HG03280 (cell line): Measurements from ENCODE around the gene IDI1.
"Not testable (repeated sequence)": the region's sequence is repeated elsewhere in the genome, so short reads cannot be mapped to it uniquely, and the experiment has no call there.

ENCODE experiments used
- ATAC-seq: cut with Tn5 transposase; IDR thresholded peaks from one replicate; pipeline ENCODE4 v1.9.1; 2021; ENCODE audit warnings: mild to moderate bottlenecking, moderate library complexity; ENCODE audit not compliant: unreplicated experiment

IDI1 gene

DNA sequence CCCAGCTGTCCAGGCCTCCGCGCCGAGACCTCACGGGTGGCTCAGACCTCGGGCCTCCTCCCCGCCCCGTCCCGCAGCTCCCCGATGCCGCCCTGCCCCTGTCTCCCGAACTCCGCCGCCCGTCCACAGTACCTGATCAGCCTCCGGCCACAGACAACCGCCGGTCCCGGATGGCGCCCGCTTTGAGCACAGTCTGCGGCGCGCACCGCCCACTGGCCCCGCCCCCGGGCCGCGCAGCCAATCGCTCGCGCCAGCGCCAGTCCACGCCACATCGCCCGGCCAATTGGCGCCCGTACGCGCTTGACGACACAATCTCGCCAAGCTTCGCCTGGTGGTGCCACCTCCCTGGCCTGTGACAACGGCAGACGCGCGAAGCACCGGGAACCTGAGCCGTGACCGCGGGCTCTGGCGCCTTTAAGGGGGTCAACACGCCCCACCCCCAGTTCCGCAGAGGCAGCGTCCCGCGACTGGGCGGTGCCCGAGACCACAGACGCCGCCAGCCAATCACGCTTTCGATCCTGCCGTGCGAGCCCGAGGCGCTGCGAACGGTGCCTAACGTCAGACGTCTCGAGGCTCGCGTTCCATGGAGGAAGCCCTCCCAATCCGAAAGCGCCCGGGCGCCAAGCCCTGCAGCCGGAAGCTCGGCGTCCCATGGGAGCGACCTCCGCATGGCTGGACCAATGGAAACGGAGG lies at the start of gene IDI1:
Gene IDI1, minus strand, starts transcription at position 388 of the 693 bp plus-strand sequence. Its CDS starts 116 bp downstream, at position 272.
- ATAC-seq = peak; percentile 83

DNA sequence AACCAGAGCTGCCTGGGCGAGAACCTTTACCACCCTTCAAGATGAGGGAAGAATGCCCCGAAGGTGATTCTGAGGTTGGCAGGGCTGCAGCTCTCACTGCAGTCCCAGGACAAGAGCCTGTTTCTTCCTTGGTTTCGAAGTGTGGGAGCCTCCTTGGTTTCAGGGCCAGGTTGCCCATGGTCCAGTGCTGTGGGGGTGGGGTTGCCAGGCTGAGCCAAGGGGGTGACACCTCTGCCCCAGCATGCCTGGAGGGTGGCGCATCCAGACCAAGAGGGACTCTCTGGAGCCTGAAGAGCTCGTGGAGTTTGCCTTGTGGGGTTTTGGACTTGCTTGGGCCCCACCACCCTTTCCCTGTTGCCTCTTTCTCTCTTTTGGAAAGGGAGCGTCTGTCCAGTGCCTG lies 48.5 kb upstream of the IDI1 start:
- no peak for ATAC-seq

DNA sequence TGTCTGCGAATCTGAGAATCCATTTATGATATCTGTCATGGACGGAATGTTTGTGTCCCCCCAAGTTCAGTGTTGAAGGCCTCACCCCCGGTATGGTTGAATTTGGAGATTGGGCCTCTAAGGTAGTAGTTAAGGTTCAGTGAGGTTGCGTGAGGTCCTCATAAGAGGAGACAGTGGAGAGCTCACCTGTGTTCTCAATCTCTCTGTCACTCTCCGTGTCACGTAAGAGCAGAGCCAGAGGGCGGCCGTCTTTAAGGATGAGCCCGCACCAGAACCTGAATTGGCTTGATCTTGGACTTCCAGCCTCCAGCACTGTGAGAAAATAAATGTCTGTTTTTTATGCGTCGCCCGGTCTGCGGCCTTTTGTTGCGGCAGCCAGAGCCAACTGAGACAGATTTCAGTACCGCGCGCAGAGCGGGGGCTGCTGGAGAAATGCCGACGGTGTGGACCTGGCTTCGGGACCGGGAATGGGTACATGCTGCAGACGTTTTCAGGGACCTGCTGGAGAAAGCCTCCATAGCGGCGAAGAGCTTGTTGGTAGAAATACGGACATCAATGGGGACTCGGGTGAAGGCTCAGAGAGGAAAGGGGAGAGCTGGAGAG lies 47.5 kb upstream of the IDI1 start:
- no peak for ATAC-seq

DNA sequence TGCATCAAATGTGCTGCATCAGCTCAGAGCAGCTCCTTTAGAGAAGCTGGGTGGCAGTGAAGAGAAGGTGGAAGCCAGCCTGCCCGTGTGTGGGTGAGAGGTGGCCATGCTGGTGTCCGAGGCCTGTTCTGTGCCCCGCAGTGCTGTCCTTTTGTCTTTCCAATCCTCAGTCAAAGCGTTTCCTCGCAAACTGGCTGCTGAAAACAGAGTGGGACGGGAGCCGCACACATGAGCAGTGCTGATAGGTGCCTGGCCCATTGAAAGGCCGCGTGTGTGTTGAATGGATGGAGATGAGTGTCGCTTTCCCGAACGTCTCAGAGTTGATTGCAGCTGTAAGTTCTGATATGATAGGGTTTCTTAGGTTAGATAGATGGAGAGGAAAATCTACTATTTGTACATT lies 46.6 kb upstream of the IDI1 start:
- no peak for ATAC-seq

DNA sequence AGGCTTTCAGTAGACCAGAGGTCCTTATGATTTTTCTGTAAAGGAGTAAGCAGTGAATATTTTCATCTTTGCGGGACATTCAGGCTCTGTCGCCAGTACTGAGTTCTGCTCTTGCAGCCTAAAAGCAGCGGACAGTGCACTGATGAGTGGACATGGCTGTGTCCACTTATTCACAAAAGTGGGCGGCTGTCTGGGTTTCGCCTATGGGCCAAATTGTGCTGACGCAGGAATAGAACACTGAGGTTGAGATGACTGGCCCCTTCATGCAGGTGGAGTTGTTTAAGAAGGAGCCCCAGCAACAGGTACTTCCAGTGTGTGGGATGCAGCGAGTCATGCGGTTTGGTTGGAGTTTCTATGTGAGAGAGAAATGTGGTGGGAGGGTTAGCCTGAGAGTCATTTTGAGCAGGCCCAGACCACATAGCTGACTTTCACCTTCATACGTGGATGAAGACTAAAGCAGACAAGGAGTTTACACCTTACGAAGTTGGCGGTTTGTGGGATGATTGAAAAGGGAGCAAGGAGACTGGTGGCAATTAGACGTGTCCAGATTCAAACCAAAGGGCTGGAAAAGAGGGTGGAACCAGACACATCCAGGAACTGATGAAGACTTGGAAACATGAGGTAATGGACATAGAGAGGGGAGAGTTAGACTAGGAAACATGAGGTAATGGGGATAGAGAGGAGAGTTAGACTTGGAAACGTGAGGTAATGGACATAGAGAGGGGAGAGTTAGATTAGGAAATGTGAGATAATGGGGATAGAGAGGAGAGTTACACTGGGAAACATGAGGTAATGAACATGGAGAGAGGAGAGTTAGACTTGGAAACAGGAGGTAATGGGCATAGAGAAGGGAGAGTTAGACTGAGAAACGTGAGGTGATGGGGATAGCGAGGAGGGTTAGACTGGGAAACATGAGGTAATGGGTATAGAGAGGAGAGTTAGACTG lies 45.5 kb upstream of the IDI1 start:
- peak; percentile 54 for ATAC-seq

DNA sequence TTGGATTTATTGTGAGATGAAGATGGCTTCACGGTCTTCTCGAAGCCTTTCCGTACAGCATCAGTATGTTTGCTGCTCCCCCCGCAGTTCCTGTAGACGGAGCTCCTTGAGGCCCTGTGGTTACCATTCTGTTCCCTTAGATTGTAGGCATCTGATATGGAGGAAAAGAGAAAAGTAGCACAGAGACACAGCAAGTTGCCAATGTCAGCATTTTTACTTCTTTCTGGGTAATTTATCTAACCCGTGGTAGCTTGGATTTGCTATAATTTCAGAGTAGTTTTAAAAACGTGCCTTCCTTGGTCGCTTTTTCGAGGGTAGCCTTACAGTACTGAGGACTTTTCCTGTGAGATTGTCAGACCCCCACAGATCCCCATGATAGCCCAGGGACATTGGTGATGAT lies 44.8 kb upstream of the IDI1 start:
- ATAC-seq = no peak

DNA sequence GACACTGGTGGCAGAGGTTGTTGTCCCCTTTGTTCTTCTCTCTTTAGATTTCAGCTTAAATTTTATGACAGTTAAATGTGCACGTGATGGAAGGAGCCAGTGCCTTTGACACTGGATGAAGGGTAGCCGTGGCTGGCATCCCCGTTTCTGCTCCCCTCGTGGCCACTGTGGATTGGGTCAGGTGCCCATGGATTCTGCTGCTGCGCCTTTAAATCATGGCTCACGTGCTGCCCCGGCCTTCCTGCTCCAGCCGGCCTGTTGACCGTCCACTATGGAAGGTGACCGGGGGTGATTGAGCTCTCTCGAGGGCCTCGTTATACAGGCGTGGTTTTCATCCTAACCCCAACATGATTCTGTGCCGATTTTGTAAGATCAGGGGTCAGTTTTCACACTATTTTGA lies 41.8 kb upstream of the IDI1 start:
- no peak for ATAC-seq

DNA sequence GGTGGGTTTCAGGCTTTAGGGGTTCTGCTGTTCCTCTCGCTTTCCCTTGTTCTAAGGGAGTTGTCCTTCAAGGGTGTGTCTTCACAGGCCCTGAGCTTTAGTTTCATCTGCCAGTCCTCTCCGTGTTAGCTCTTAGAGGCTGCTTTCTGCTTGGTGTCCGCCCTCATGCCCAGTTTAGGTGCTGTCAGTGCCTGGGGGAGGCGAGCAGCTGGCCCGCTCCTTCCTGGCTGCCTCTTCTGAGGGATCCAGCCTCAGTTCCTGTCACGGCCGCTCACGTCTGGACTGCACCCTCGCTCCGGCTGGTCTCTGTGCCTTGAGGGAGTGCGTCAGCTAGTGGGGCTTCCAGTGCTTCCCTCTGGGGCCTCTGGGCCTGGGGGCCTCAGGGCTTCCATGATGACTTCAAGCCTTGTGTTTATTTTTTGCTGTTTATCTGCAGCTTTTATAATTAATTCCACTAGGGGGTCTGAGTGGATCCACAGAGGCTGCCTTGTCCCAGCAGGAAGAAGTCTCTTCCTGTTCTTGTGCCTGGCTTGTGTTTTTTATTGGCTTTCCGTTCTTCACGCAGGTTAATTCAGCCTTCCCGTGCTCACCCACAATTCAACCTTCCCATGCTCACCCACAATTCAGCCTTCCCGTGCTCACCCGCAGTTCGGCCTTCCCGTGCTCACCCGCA lies 40.2 kb upstream of the IDI1 start:
- no peak for ATAC-seq

DNA sequence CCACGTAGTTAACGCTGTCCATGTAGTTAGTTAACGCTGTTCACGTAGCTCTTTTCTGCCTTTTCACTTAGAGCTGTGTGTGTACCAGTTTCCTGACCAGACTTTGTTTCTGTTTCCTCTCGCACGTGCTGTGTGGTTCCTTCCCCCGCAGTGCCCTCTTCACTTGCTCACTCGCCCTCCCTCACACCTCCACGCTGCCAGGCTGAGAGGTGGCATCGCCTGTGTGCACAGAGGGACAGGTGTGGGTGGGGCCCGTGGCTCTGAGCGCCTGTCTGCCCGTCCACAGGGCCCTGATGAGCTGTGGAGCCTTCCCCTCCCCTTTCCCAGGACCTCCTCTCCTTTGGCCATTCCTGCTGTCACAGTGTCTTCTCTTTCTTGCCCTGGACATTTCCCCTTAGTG lies 37.9 kb upstream of the IDI1 start:
- ATAC-seq = no peak

DNA sequence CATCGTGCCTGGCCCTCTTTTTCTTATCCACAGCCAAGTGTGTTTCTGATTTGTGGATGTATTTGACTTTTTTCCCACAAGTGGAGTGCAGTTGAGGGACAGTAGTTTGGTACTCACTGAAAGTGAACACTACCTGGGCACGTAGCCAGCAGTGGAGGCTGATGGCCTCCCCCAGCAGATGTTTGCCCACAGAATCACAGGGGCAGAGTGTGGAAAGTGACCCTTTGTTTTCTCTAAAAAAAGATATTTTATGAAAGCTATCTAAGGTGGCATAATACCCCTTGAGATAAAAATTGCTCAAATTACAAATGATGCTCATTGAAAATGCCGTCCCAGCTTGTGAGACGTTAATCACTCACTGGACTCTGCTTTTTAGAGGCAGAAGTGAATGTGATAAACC lies 36.3 kb upstream of the IDI1 start:
- no peak for ATAC-seq

DNA sequence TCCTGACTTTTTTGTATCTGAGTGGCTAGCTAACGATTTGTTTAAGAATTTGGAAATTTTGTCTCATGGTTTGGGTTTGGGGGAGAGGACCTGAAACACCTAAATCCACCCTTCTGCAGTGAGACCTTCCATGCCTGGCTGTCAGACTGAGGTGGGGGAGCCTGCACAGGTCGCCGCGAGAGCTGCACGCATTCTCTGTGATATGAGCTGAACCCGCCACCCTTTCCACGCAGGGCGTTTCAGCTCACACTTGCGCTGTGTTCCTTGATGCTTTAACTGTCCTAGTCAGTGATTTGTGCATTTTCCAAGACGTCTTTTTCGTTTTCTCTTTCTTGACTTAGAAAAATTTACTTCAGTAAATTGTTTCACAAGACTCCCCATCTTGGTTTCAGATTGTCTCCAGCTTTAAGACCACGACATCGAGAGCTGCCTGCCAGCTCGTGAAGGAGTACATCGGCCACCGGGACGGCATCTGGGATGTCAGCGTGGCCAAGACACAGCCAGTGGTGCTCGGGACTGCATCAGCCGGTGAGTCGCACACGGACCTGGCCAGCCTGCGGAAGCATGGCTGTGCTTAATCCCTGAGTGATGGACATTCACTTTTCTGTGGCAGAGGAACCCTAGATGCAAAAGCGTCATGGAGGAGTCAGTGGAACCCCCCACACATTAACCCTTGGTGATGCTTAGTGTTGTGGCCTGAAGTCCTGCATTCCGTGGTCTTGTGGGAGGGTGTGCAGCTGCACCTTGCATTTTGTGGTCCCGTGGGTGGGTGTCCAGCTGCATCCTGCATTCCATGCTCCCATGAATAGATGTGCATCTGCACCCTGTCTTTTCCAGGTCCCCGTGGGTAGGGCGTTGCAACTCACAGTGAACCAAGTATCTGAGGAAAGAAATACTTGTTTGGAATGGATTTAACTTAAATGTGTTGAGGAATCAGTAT lies 35.4 kb upstream of the IDI1 start:
- no peak for ATAC-seq

DNA sequence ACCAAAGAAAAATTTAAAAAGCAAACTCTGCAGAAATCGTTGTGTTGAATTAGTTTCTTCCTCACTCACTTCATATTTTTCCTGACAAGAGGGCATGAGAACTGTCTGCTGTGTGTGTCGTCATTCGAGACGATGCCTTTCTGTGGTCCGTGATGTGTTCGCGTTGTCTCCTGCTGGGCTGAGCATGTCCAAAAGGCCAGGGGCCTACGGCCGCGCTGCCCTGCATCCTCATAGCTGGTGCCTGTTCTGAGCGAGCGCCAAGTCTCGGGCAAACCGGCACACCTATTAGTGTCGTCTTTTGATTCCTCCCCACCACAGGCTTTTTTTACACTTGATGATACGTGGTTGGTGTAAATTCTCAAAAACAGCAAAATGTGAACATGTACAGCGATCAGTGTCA lies 34.7 kb upstream of the IDI1 start:
- no peak for ATAC-seq

DNA sequence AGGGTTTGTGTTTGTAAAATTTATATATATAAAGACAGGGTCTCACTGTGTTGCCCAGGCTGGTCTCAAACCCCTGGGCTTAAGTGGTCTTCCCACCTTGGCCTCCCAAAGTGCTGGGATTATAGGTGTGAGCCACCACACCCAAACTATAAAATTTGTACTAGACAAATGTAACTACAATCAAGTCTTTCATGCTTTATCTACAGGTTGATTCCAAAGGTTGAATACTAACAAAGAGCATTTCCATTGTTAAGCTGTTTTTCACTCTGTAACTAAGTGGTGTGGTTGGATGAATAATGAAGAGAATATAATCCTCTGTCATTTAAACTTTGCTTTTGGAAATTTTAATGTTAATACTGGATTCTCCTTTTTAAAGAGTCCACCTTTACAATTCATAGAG lies 29.7 kb upstream of the IDI1 start:
- ATAC-seq = no peak

DNA sequence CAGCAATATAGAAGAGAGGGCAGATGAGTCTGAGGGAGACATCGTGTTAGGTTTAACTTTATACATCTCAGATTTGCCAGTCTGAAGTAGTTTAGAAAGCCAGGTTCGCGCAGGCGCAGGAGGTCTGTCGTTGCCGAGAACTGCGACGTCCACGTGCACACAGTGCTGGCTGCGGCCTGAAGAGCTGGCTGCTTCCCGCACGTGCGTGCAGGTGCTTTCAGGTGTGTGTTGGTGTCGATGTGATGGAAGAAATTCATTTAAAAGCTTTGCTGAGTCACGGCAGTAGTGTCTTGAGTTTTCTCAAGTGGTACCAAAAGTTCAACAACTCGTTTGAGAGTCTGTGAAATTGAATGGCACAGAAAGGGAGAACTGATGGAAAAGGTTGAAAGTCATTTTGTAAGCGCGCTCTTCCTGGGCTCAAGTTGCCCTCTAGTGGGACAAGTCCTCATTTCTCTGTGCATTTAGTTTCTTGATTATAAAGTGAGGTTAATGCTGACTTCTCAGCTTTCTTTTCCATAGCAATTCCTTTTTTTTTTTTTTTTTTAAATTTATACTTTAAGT lies 25.9 kb upstream of the IDI1 start:
- ATAC-seq = no peak

DNA sequence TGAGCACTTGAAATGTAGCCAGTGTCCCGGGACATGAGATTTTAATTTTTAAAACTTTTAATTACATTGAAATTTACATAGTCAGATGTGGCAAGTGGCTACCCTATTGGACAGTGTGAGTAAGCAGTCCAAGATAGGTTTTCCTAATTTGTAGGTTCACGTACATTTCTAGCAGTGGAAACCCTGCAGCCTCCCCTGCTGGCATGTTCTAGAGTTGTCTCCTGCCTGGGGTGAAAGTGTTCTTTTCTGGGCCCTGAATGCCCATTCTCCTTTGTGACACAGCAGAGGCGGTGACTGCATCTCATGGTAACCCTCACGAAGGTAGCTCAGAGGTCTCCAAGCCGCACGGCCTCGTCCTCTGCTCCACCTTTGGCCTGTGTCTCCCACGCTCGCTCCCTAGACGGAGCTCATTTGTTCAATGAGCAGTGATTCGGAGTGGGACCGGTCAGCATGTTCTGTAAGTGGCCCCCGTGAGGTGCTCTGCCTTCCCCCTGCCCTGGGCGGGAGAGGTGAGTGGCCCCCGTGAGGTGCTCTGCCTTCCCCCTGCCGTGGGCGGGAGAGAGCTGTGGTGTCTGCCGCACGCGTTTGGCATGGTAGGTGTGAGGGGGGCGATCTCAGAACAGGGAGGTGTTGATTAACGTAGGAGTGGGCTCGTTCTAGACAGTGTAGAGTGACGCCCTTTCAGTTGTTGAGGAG lies 25.3 kb upstream of the IDI1 start:
- ATAC-seq = no peak

DNA sequence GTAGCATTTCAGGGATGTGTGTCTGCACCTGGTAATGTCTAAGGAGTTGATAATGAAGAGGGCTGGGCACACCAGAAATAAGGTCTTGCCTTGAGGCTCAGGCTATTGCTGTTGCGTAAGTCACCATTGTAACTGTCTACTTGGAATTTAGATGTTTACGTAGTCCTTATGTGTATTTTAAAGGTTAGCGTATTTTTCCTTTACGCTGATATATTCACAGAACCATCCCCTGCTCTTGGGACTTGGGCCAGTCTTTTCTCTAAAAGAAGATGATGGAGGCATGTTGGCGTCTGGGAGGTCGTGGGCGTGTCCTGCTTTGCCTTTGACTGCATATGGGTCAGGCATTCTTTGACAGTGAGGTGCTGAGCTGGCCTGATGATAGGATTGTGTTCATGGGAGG lies 22.0 kb upstream of the IDI1 start:
- ATAC-seq = no peak

DNA sequence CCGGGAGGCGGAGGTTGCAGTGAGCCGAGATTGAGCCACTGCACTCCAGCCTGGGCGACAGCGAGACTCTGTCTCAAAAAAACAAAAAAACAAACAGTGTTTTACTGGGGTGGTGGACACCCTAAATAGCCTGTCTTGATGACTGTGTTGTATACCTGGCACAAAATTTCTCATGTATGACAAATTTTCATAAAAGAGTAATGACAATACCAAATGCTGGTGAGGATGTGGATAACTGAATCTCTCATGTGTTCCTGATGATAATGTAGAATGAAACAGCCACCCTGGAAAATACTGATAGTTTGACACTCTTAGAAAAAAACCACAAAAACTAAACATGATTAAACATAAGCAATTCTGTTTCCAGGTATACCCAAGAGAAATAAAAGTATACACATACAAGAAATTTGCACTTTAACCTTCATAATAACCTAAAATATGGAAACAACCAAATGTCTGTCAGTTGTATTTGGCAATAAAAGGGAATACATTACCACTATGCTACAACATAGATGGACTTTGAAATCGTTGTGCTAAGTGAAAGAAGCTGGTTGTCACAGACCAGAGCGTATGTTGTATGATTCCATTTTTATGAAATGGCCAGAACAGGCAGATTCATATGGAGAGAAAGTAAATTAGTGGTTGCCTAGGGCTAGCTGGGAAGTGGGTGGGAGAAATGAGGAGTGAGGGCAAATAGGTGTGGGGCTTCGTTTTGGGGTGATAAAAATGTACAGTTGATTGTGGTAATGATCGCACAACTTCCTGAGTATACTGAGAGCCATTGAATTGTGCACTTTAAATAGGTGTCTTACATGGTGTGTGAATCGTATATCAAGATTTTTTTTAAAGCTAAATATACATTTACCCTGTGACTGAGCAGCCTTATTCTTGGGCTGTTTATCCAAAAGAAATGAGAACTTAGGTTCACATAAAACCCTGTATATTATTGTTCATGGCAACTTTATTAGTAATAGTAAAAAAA lies 19.8 kb upstream of the IDI1 start:
- ATAC-seq = no peak

DNA sequence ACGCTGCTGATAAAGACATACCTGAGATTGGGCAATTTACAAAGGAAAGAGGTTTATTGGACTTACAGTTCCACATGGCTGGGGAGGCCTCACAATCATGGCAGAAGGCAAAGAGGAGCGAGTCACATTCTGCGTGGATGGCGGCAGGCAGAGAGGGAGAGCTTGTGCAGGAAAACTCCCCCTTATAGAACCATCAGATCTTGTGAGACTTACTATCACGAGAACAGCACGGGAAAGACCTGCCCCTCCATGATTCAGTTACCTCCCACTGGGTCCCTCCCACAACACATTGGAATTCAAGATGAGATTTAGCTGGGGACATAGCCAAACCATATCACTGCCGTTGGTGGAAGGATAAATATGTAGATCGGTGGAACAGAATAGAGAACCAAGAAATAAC lies 17.8 kb upstream of the IDI1 start:
- ATAC-seq = not testable (repeated sequence)
